Measurements from ENCODE around the gene SMAP1. TPM values are rescaled to one million over a fixed set of nuclear protein-coding genes. Genes with fewer than 3 reads are reported as not detected.

Gene SMAP1
- total and polyA plus RNA-seq, 9 of the 15 experiments (the other 6 are each of a cell fraction or from before 2014, with no cell fraction given): 11.4 to 26.4 (median 15.5) TPM

DNA sequence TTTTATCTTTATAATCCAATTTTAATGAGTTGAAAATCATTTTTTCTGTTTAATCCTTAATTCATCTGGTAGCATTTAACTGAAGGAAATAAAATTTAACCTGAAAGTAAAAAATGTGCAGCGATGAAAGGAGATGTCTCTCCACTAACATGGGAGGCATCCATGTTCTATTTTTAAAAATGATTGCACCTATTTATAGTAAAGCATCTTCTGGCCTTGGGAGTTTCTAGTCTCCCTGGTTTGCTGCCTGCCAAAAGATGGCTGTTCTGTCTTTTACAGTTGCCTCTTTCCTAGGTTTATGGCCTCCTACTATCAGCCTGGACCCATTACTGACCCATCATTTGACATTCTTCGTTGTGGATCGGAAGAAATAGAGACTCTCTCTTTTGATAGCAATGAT, 146.2 kb downstream of the SMAP1 start:
- WGBS (ENCODE audit: insufficient coverage, low coverage, missing lambda C conversion rate): 54% methylated on average over 3 of the region's 3 CpGs
- Histone ChIP-seq H3K9me1 (ENCODE audit: control insufficient read depth, insufficient read depth, low read length) (no peaks in the 10 kb centered on the region), H3K9ac (ENCODE audit: insufficient read depth in 1 of 2, low read depth in 2 of 2, low read length in 2 of 2) (no peak overlapping the region), H3K36me3 (ENCODE audit: control insufficient read depth, insufficient read depth, low read length) (no peaks in the 10 kb centered on the region), H3K4me2 (ENCODE audit: insufficient read depth, low read length) (no peak overlapping the region), H3K79me2 (ENCODE audit: control insufficient read depth, insufficient read depth, low read length) (no peaks in the 10 kb centered on the region), H3K9me3 (replicated peaks; ENCODE audit: control insufficient read depth, insufficient read depth, low read depth, low read length) (no peaks in the 10 kb centered on the region), H3K27ac (ENCODE audit: extremely low read depth, low read depth, low read length) (no peak overlapping the region), H4K20me1 (replicated peaks; ENCODE audit: control insufficient read depth, insufficient read depth, low read length) (no peaks in the 10 kb centered on the region), H2AFZ (ENCODE audit: low read depth, low read length) (no peak overlapping the region), H3K4me1 (replicated peaks in 1 of 2; ENCODE audit: control insufficient read depth in 2 of 2, insufficient read depth in 2 of 2, low read length in 2 of 2) (no peaks in the 10 kb centered on the region), H3K27me3 (ENCODE audit: control insufficient read depth in 2 of 2, insufficient read depth in 2 of 2, low read length in 2 of 2) (no peaks in the 10 kb centered on the region), H3K4me3 (no peak overlapping the region)
- no TSS peak for BruUV-seq (replicated peaks)
- DNase-seq (ENCODE audit: extremely low read depth in 1 of 4, low spot score in 3 of 4): no peak
- POLR2A ChIA-PET: no interaction called here
- in situ Hi-C loops (cut with MboI) (no loop called here), intact Hi-C loops (cut with micrococcal nuclease) (no loop called here)
- ATAC-seq: no peak
- CTCF ChIA-PET (ENCODE audit: low intra/inter-chr PET ratio): no interaction called here
- TF ChIP-seq BRD9 (IDR thresholded peaks at IDR 0.05; ENCODE audit: low read depth, partially characterized antibody) (no peak), ZNF444 (CRISPR knock-in tag; IDR thresholded peaks at IDR 0.05) (no peak), ZNF699 (CRISPR knock-in tag; IDR thresholded peaks at IDR 0.05; ENCODE audit: insufficient replicate concordance) (no peak), ETV6 (IDR thresholded peaks at IDR 0.05; ENCODE audit: borderline replicate concordance in 1 of 2, low read depth in 2 of 2, low read length in 1 of 2) (no peak), ETV6 (CRISPR knock-in tag; IDR thresholded peaks at IDR 0.05; ENCODE audit: borderline replicate concordance) (no peak)
- TF ChIP-seq, protein P1, sequence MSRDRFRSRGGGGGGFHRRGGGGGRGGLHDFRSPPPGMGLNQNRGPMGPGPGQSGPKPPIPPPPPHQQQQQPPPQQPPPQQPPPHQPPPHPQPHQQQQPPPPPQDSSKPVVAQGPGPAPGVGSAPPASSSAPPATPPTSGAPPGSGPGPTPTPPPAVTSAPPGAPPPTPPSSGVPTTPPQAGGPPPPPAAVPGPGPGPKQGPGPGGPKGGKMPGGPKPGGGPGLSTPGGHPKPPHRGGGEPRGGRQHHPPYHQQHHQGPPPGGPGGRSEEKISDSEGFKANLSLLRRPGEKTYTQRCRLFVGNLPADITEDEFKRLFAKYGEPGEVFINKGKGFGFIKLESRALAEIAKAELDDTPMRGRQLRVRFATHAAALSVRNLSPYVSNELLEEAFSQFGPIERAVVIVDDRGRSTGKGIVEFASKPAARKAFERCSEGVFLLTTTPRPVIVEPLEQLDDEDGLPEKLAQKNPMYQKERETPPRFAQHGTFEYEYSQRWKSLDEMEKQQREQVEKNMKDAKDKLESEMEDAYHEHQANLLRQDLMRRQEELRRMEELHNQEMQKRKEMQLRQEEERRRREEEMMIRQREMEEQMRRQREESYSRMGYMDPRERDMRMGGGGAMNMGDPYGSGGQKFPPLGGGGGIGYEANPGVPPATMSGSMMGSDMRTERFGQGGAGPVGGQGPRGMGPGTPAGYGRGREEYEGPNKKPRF (IDR thresholded peaks at IDR 0.05; ENCODE audit: low read depth, low read length): no peak
- no peak for FAIRE-seq

Measured in K562 (cell line).